ENCODE measurements around the gene REXO5. TPM values are rescaled to one million over a fixed set of nuclear protein-coding genes. Genes with fewer than 3 reads are reported as not detected.

Gene REXO5
- total RNA-seq, 1 experiment from 2014 or later, result 7.3 TPM

GRCh38 chr16:20766294-20766693 lies 40.0 kb upstream of the REXO5 start:
- no peaks in the 10 kb centered on the region for H3K27me3 Mint-ChIP-seq (ENCODE audit: insufficient read depth, unreplicated experiment)
- TF ChIP-seq CTCF (IDR thresholded peaks at IDR 0.05; ENCODE audit: insufficient read depth in 1 of 2, low read depth in 1 of 2, low read length in 1 of 2, severe bottlenecking in 1 of 2, unreplicated experiment in 1 of 2), result no peak
- no peak overlapping the region for H3K4me3 ChIP-seq (ENCODE audit: low read depth, low read length)
- H3K4me3 Mint-ChIP-seq (ENCODE audit: unreplicated experiment), result no peak overlapping the region
- ChIA-PET CTCF (no interaction called here), POLR2A (no interaction called here)
- intact Hi-C loops (cut with micrococcal nuclease; ENCODE audit: unreplicated experiment), result no loop called here
- no peaks in the 10 kb centered on the region for H3K36me3 ChIP-seq (ENCODE audit: control insufficient read depth, insufficient read depth, low read length)
- H3K4me1 ChIP-seq, result peaks cover 7% of the 10 kb centered on the region; the same call in 1 of the 2 replicates
- H3K27ac Mint-ChIP-seq (ENCODE audit: unreplicated experiment), result no peak overlapping the region
- H3K36me3 Mint-ChIP-seq (ENCODE audit: insufficient read depth, unreplicated experiment), result peaks cover 5% of the 10 kb centered on the region
- no peaks in the 10 kb centered on the region for H3K27me3 ChIP-seq (replicated peaks; ENCODE audit: control insufficient read depth, insufficient read depth, low read length)
- DNase-seq, result no peak
- H3K9me3 Mint-ChIP-seq (ENCODE audit: unreplicated experiment), result no peaks in the 10 kb centered on the region
- H3K9me3 ChIP-seq, result no peaks in the 10 kb centered on the region
- no peaks in the 10 kb centered on the region for H3K4me1 Mint-ChIP-seq (ENCODE audit: low read depth, unreplicated experiment)
- BruUV-seq (replicated peaks), result no TSS peak

- intact Hi-C loops (cut with micrococcal nuclease; ENCODE audit: unreplicated experiment), result no loop called here
- H3K4me3 ChIP-seq (ENCODE audit: low read depth, low read length), result no peak overlapping the region
- no peaks in the 10 kb centered on the region for H3K36me3 ChIP-seq (ENCODE audit: control insufficient read depth, insufficient read depth, low read length)
- Mint-ChIP-seq H3K9me3 (ENCODE audit: unreplicated experiment) (no peaks in the 10 kb centered on the region), H3K36me3 (ENCODE audit: insufficient read depth, unreplicated experiment) (peaks cover 5% of the 10 kb centered on the region), H3K4me3 (ENCODE audit: unreplicated experiment) (no peak overlapping the region), H3K27ac (ENCODE audit: unreplicated experiment) (no peak overlapping the region), H3K27me3 (ENCODE audit: insufficient read depth, unreplicated experiment) (peaks cover 2% of the 10 kb centered on the region), H3K4me1 (ENCODE audit: low read depth, unreplicated experiment) (no peaks in the 10 kb centered on the region)
- DNase-seq, result no peak
- BruUV-seq (replicated peaks), result no TSS peak
- POLR2A ChIA-PET, result no interaction called here
- H3K4me1 ChIP-seq, result peaks cover 7% of the 10 kb centered on the region; the same call in 1 of the 2 replicates
- no peaks in the 10 kb centered on the region for H3K27me3 ChIP-seq (replicated peaks; ENCODE audit: control insufficient read depth, insufficient read depth, low read length)
- CTCF ChIA-PET, result no interaction called here
- no peaks in the 10 kb centered on the region for H3K9me3 ChIP-seq
- TF ChIP-seq CTCF (IDR thresholded peaks at IDR 0.05; ENCODE audit: insufficient read depth in 1 of 2, low read depth in 1 of 2, low read length in 1 of 2, severe bottlenecking in 1 of 2, unreplicated experiment in 1 of 2), result no peak
Measured at GRCh38 chr16:20767577-20767976, 38.8 kb upstream of the REXO5 start.

- BruUV-seq (replicated peaks), result no TSS peak
- Mint-ChIP-seq H3K36me3 (ENCODE audit: insufficient read depth, unreplicated experiment) (peaks cover 5% of the 10 kb centered on the region), H3K27me3 (ENCODE audit: insufficient read depth, unreplicated experiment) (peaks cover 4% of the 10 kb centered on the region), H3K27ac (ENCODE audit: unreplicated experiment) (no peak overlapping the region), H3K4me3 (ENCODE audit: unreplicated experiment) (no peak overlapping the region), H3K4me1 (ENCODE audit: low read depth, unreplicated experiment) (no peaks in the 10 kb centered on the region), H3K9me3 (ENCODE audit: unreplicated experiment) (peaks cover 4% of the 10 kb centered on the region)
- Histone ChIP-seq H3K4me1 (peaks cover 7% of the 10 kb centered on the region; the same call in 1 of the 2 replicates), H3K36me3 (ENCODE audit: control insufficient read depth, insufficient read depth, low read length) (no peaks in the 10 kb centered on the region), H3K4me3 (ENCODE audit: low read depth, low read length) (no peak overlapping the region), H3K27me3 (replicated peaks; ENCODE audit: control insufficient read depth, insufficient read depth, low read length) (no peaks in the 10 kb centered on the region), H3K9me3 (no peaks in the 10 kb centered on the region)
- no peak for DNase-seq
- intact Hi-C loops (cut with micrococcal nuclease; ENCODE audit: unreplicated experiment), result no loop called here
- ChIA-PET CTCF (no interaction called here), POLR2A (no interaction called here)
- no peak for TF ChIP-seq CTCF (IDR thresholded peaks at IDR 0.05; ENCODE audit: insufficient read depth in 1 of 2, low read depth in 1 of 2, low read length in 1 of 2, severe bottlenecking in 1 of 2, unreplicated experiment in 1 of 2)
Measured at GRCh38 chr16:20768121-20768520, 38.2 kb upstream of the REXO5 start.
